ENCODE data around the gene LRRC36.

DNA sequence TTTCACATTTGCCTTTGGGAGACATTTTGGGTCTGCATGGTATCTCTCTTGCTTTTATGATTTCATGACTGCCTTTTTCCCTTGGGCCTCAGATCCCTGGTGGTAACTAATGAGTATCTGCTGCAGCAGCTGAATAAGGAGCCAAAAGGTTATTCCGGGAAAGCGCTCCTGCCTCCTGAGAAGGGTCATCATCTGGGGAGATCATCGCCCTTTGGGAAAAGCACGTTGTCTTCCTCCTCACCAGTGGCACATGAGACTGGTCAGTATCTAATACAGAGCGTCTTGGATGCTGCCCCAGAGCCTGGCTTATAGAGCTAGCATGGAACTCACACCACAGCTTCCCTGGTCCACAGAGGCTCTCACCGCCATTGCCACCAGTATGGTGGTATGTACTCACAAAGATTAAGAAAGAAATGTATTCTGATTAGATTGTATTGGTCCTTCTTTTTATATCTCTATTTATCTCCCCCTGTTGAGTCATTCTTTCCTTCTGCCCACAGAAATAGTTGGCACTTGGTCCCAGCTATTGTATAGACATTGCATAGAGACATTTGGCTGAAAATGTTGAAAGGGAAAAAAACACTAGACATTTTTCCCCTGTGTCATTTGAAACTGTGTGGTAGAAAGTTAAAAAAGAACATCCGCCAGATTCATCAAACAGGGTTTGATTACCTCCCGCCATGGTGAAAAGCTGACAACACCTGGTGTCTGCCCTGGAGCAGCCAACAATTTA lies 58.3 kb downstream of the LRRC36 start:
- TF ChIP-seq, protein P1, sequence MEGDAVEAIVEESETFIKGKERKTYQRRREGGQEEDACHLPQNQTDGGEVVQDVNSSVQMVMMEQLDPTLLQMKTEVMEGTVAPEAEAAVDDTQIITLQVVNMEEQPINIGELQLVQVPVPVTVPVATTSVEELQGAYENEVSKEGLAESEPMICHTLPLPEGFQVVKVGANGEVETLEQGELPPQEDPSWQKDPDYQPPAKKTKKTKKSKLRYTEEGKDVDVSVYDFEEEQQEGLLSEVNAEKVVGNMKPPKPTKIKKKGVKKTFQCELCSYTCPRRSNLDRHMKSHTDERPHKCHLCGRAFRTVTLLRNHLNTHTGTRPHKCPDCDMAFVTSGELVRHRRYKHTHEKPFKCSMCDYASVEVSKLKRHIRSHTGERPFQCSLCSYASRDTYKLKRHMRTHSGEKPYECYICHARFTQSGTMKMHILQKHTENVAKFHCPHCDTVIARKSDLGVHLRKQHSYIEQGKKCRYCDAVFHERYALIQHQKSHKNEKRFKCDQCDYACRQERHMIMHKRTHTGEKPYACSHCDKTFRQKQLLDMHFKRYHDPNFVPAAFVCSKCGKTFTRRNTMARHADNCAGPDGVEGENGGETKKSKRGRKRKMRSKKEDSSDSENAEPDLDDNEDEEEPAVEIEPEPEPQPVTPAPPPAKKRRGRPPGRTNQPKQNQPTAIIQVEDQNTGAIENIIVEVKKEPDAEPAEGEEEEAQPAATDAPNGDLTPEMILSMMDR (conservative IDR thresholded peaks at IDR 0.05) = no peak
- no peak for TF ChIP-seq EZH2 (IDR thresholded peaks at IDR 0.05; ENCODE audit: low read depth)
